GM19438 (cell line): ENCODE results near the gene PPP1R1B.

Source experiments
- ATAC-seq: cut with Tn5 transposase; IDR thresholded peaks from one replicate; pipeline ENCODE4 v1.9.1; 2021; ENCODE audit warnings: low read depth; ENCODE audit not compliant: unreplicated experiment

Gene PPP1R1B

DNA sequence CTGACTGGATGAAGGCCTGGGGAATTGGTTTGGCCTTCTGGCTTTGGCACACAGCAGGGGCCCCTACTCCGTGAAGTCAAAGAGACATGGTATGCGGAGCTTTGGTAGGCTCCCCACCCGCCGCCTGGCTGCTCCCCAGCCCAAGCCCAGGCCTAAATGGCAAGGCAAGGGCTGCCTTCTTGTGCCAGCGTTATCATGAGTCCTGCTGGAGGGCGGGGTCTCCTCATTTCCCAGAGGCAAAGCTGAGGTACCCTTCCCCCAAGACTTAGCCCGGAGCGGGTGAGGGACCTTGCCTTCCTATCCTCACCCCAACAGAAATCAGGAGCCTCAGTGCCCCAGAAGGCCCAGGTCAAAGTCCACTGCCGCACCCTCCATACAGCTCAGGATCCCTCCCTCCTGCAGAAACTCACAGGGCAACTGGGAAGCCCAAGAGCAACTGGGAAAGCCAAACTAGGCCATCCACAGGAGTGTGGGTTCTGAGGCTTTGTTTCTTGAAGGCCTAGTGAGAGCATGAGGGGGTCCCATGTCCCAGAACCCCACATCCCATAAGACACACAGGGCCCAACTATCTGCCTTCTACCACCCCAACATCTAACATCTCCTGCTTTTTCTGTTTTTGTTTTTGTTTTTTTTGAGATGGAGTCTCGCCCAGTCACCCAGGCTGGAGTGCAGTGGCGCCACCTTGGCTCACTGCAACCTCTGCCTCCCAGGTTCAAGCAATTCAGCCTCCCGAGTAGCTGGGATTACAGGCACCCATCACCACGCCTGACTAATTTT, 51.8 kb downstream of the PPP1R1B start:
- ATAC-seq: no peak

DNA sequence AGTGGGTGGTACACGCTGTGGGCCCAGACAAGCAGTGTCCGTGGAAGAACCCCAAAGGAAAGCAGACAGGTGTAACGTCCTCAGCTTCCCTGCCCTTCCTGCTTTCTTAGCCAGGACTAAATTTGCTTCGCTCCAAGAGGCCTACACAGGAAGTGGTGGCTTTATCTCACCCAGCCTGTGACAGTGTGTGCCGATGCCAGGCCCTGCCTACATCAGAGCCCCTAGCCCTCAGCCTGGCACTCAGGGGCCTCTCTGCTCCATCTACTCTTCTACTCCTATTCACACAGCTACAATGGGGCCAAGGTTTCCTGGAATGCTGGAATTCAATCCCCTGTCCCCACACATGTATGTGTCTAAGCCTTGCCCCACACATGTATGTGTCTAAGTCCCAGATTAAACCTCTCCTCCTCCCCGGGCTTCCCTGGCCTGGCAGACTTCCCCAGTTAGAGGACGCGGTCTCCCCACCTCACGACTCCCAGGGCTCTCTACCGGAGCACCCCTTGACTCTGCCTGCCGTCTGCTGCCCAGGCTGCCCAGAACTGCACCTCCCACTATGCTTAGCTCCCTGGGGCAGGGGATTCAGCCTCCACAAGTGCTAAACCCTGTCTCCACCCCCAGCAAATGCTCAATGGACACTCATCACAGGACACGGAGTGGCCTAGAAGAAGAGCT, 52.9 kb downstream of the PPP1R1B start:
- ATAC-seq: no peak

DNA sequence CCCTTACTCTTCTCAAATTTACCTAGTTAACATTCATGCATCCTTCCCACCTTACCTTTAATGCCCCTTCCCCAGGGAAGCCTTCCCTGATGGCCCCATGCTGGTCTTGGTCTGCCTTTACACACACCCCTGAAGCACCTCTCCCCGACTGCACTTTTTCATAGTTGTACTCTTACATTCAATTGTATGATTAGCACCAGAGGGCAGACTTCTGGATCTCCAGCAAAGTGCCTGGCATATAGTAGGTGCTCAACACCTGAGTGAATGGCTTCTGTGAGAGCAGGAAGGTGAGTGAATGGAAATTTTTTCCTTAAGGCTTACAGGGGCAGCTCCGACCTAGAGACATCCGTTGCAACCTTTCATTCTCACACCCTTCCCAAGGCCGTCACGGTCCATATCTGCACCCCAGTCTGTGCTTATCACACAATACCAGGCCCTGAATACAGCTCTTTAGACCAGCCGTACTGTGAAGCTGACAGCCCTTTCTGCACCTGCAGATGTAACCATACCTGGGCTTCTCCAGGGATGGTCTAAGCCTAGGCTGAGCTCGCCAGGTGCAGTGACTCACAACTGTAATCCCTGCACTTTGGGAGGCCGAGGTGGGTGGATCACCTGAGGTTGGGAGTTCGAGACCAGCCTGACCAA, 56.7 kb downstream of the PPP1R1B start:
- no peak for ATAC-seq

DNA sequence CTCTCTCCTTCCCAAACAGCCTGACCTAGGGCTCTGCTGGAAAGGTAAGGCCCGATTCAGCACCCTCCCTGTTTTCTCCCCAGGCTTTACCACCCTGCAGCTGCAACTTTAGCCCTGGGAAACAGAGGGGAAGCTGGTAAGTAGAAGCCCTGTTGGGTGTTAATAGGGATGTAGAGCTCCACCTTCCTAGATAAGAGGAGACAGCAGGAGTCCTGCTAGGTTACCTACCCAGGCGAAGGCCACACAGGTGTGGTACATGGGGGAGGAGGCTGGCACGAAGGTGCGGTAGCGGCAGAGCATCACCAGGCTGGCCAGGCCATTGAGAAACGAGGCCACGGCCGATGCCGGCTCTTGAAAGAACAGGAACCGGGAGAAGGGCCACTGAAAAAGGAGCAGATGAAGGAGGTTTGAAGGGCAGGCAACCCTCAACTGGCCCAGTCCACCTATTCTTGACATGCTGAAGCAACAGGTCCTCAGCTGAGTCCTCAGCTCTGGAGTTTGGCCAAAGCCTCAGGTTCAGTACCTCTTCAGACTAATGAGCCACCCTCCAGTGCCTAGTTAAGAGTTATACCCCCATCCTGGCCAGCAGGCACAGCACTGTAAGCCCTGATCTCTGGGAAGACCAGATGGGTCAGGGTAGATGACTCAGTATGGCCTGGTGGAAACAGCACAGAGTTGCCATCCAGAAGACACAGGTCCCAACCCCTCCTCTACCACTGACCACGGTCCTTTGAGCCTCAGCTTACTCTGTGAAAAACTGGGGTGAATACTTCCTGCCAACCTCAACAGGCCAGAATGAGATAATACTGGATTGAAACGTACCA, 57.8 kb downstream of the PPP1R1B start:
- no peak for ATAC-seq
